HG02885 (cell line): ENCODE data around the gene COL27A1.

Experiments used
- ATAC-seq: cut with Tn5 transposase; IDR thresholded peaks from one replicate; pipeline ENCODE4 v1.9.1; 2021; ENCODE audit warnings: mild to moderate bottlenecking; ENCODE audit not compliant: unreplicated experiment, poor library complexity

Gene COL27A1

GRCh38 chr9:114344188-114344566 lies 188.8 kb downstream of the COL27A1 start:
- ATAC-seq, result no peak

- ATAC-seq, result no peak
These were observed 189.4 kb downstream of the COL27A1 start for GRCh38 chr9:114344692-114345091.

- no peak for ATAC-seq
These were observed 190.2 kb downstream of the COL27A1 start for GRCh38 chr9:114345493-114346065.

- no peak for ATAC-seq
These were observed 190.8 kb downstream of the COL27A1 start for GRCh38 chr9:114346146-114346545.

GRCh38 chr9:114347675-114348074 lies 192.3 kb downstream of the COL27A1 start:
- no peak for ATAC-seq

- no peak for ATAC-seq
These were observed 193.0 kb downstream of the COL27A1 start for GRCh38 chr9:114348261-114348905.

- peak; percentile 88 for ATAC-seq
These were observed 193.7 kb downstream of the COL27A1 start for GRCh38 chr9:114348906-114349482.

- no peak for ATAC-seq
These were observed 194.6 kb downstream of the COL27A1 start for GRCh38 chr9:114349713-114350480.

- ATAC-seq, result no peak
These were observed 195.5 kb downstream of the COL27A1 start for GRCh38 chr9:114350636-114351401.

- ATAC-seq, result no peak
These were observed 196.6 kb downstream of the COL27A1 start for GRCh38 chr9:114351932-114352331.

- no peak for ATAC-seq
These were observed 200.5 kb downstream of the COL27A1 start for GRCh38 chr9:114355821-114356220.

- no peak for ATAC-seq
These were observed 201.5 kb downstream of the COL27A1 start for GRCh38 chr9:114356792-114357191.

- ATAC-seq, result no peak
These were observed 202.0 kb downstream of the COL27A1 start for GRCh38 chr9:114357360-114357759.

- ATAC-seq, result no peak
These were observed 202.6 kb downstream of the COL27A1 start for GRCh38 chr9:114357911-114358328.

GRCh38 chr9:114359801-114360200 lies 204.5 kb downstream of the COL27A1 start:
- no peak for ATAC-seq

- ATAC-seq, result no peak
These were observed 206.2 kb downstream of the COL27A1 start for GRCh38 chr9:114361542-114361941.
